ENCODE measurements around the gene ABCD4.

The ABCD4 gene

GRCh38 chr14:74242780-74243042 is 60.0 kb downstream of the ABCD4 start:
- H3K4me1 ChIP-seq (ENCODE audit: control insufficient read depth, insufficient read depth, low read length) = no peaks in the 10 kb centered on the region
- no peak overlapping the region for H3K4me3 ChIP-seq (ENCODE audit: low read depth, low read length)
- no peak for TF ChIP-seq ZNF362 (tag by site-specific recombination; IDR thresholded peaks at IDR 0.05)
- H3K9me3 ChIP-seq (ENCODE audit: control insufficient read depth, insufficient read depth, low read depth, low read length) = no peaks in the 10 kb centered on the region
- POLR2A ChIA-PET = no interaction called here
- no peaks in the 10 kb centered on the region for H3K36me3 ChIP-seq (ENCODE audit: control insufficient read depth in 2 of 2, insufficient read depth in 1 of 2, low read length in 2 of 2)
- no peak overlapping the region for H3K27ac ChIP-seq (ENCODE audit: extremely low read depth, low read depth, low read length)
- CTCF ChIA-PET = interaction anchor here (0.6 to 0.7 kb wide), 2 partner anchors 14 to 219 kb away, joined by 3 read pairs; no protein-coding TSS in a partner anchor

GRCh38 chr14:74242021-74242779 is 60.5 kb downstream of the ABCD4 start:
- Histone ChIP-seq H3K4me1 (ENCODE audit: control insufficient read depth, insufficient read depth, low read length) (no peaks in the 10 kb centered on the region), H3K27ac (ENCODE audit: extremely low read depth, low read depth, low read length) (no peak overlapping the region), H3K36me3 (ENCODE audit: control insufficient read depth in 2 of 2, insufficient read depth in 1 of 2, low read length in 2 of 2) (no peaks in the 10 kb centered on the region), H3K4me3 (ENCODE audit: low read depth, low read length) (no peak overlapping the region), H3K9me3 (ENCODE audit: control insufficient read depth, insufficient read depth, low read depth, low read length) (no peaks in the 10 kb centered on the region)
- ChIA-PET CTCF (interaction anchor here (0.6 to 0.7 kb wide), 4 partner anchors 15 to 249 kb away, joined by 3 read pairs; no protein-coding TSS in a partner anchor), POLR2A (no interaction called here)
- no peak for TF ChIP-seq ZNF600 (tag by site-specific recombination; IDR thresholded peaks at IDR 0.05)
- TF ChIP-seq ZNF184 (tag by site-specific recombination; IDR thresholded peaks at IDR 0.05) = no peak
- TF ChIP-seq ZFP69B (tag by site-specific recombination; IDR thresholded peaks at IDR 0.05) = no peak
- no peak for TF ChIP-seq REPIN1 (tag by site-specific recombination; IDR thresholded peaks at IDR 0.05; ENCODE audit: low read depth)
- TF ChIP-seq ZNF157 (tag by site-specific recombination; IDR thresholded peaks at IDR 0.05) = no peak
- no peak for TF ChIP-seq HIC1 (tag by site-specific recombination; IDR thresholded peaks at IDR 0.05)
- TF ChIP-seq ZBTB10 (tag by site-specific recombination; IDR thresholded peaks at IDR 0.05) = no peak
- no peak for TF ChIP-seq ZNF747 (tag by site-specific recombination; IDR thresholded peaks at IDR 0.05)
- TF ChIP-seq ZBTB11 (tag by site-specific recombination; conservative IDR thresholded peaks at IDR 0.05; ENCODE audit: low read depth) = no peak
- no peak for TF ChIP-seq TCF7L2 (IDR thresholded peaks at IDR 0.05; ENCODE audit: borderline replicate concordance, low read depth, low read length)
- TF ChIP-seq ZNF292 (tag by site-specific recombination; IDR thresholded peaks at IDR 0.05; ENCODE audit: borderline replicate concordance, low read depth) = no peak
- no peak for TF ChIP-seq ZNF112 (tag by site-specific recombination; IDR thresholded peaks at IDR 0.05)
- TF ChIP-seq ZNF585B (tag by site-specific recombination; IDR thresholded peaks at IDR 0.05) = no peak
- TF ChIP-seq ZSCAN16 (tag by site-specific recombination; IDR thresholded peaks at IDR 0.05) = no peak
- no peak for TF ChIP-seq ZNF175 (tag by site-specific recombination; IDR thresholded peaks at IDR 0.05)
- TF ChIP-seq ZNF670 (tag by site-specific recombination; IDR thresholded peaks at IDR 0.05; ENCODE audit: low read depth) = no peak
- TF ChIP-seq ZNF449 (tag by site-specific recombination; IDR thresholded peaks at IDR 0.05) = no peak
- no peak for TF ChIP-seq ZNF148 (tag by site-specific recombination; IDR thresholded peaks at IDR 0.05; ENCODE audit: borderline replicate concordance)

All from HEK293 (cell line).